Activated CD8-positive, alpha-beta T cell treated with anti-CD3 and anti-CD28 coated beads for 36 hours (primary cell): Measurements from ENCODE around the gene ASXL2. TPM values are rescaled to one million over a fixed set of nuclear protein-coding genes. Genes with fewer than 3 reads are reported as not detected.
"Not testable (repeated sequence)": the region's sequence is repeated elsewhere in the genome, so short reads cannot be mapped to it uniquely, and the experiment has no call there.

ENCODE experiments used
- ATAC-seq: fragments of 200-7000 bp; cut with Tn5 transposase; one replicate; pipeline ENCODE4 v1.10.0; 2021; ENCODE audit warnings: mild to moderate bottlenecking, moderate library complexity
- CTCF ChIA-PET: fragments of 350-600 bp; sonication (Branson Sonifier 250); formaldehyde crosslinking; loops from one replicate; lab custom pipeline; 2021; ENCODE audit warnings: antibody characterized with exemption; lab: Charles Lee
- POLR2A ChIA-PET: fragments of 350-600 bp; sonication (Branson Sonifier 250); formaldehyde crosslinking; loops from one replicate; lab custom pipeline; 2021; ENCODE audit warnings: antibody characterized with exemption; lab: Charles Lee
- DNase-seq: peaks from one replicate; pipeline ENCODE4 v3.0.0-alpha.2; 2020
- H3K27ac Mint-ChIP-seq: one replicate; pipeline ENCODE4 v1.8.0; 2021; ENCODE audit warnings: mild to moderate bottlenecking, mixed read lengths
- H3K27me3 Mint-ChIP-seq: one replicate; pipeline ENCODE4 v1.8.0; 2021; ENCODE audit warnings: mixed read lengths
- H3K36me3 Mint-ChIP-seq: one replicate; pipeline ENCODE4 v1.8.0; 2021; ENCODE audit warnings: low read depth, mixed read lengths
- H3K4me1 Mint-ChIP-seq: one replicate; pipeline ENCODE4 v1.8.0; 2021; ENCODE audit warnings: low read depth, mixed read lengths
- H3K4me3 Mint-ChIP-seq: one replicate; pipeline ENCODE4 v1.8.0; 2021; ENCODE audit warnings: mild to moderate bottlenecking, moderate library complexity, mixed read lengths
- H3K9me3 Mint-ChIP-seq: one replicate; pipeline ENCODE4 v1.8.0; 2021; ENCODE audit warnings: mixed read lengths
- intact Hi-C: fragments of 100-400 bp; cut with micrococcal nuclease; formaldehyde crosslinking; loops from one replicate; pipeline ENCODE4 v1.10.0; 2022
- total RNA-seq, 2 experiments: library from RNA; stranded (reverse); gene quantifications; one replicate each; pipeline ENCODE4 v1.2.3, GENCODE V29; 2021
- TF ChIP-seq, protein P1 (sequence below): fragments of 200-600 bp; IDR thresholded peaks from one replicate; pipeline ENCODE4 v1.8.0; 2022; ENCODE audit warnings: antibody characterized with exemption, mild to moderate bottlenecking

The ASXL2 gene
- total RNA-seq, 2 experiments from 2014 or later: 42.5 to 42.8 TPM

DNA sequence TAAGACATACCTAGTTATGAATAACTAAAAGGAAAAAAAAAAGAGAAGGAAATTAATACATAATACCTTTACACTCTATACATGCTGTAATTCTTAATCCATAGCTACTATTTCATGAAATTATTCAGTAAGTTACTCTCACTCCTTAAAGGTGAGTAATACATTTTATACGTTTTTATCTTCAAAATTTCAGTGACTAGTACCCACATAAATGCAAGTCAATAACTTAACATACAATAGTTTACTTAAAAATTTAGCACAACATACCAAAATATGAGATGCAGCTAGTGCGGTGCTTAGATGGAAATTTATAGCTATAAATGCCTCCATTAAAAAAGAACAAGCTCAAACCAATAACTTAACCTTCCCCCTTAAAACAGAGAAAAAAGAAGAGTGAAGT is 168.9 kb downstream of the ASXL2 start:
- no peaks in the 10 kb centered on the region for H3K36me3 Mint-ChIP-seq
- no peak for DNase-seq
- H3K9me3 Mint-ChIP-seq: no peaks in the 10 kb centered on the region
- peaks cover 9% of the 10 kb centered on the region for H3K27me3 Mint-ChIP-seq
- no peak for ATAC-seq
- no peak overlapping the region for H3K4me3 Mint-ChIP-seq
- ChIA-PET CTCF (interaction anchor here (0.6 to 4.5 kb wide), 6 partner anchors 9 to 102 kb away, joined by 3 to 35 read pairs (median 3); no protein-coding TSS in a partner anchor), POLR2A (no interaction called here)
- H3K4me1 Mint-ChIP-seq: peaks cover 8% of the 10 kb centered on the region
- intact Hi-C loops: no loop called here
- no peak overlapping the region for H3K27ac Mint-ChIP-seq
- TF ChIP-seq, protein P1, sequence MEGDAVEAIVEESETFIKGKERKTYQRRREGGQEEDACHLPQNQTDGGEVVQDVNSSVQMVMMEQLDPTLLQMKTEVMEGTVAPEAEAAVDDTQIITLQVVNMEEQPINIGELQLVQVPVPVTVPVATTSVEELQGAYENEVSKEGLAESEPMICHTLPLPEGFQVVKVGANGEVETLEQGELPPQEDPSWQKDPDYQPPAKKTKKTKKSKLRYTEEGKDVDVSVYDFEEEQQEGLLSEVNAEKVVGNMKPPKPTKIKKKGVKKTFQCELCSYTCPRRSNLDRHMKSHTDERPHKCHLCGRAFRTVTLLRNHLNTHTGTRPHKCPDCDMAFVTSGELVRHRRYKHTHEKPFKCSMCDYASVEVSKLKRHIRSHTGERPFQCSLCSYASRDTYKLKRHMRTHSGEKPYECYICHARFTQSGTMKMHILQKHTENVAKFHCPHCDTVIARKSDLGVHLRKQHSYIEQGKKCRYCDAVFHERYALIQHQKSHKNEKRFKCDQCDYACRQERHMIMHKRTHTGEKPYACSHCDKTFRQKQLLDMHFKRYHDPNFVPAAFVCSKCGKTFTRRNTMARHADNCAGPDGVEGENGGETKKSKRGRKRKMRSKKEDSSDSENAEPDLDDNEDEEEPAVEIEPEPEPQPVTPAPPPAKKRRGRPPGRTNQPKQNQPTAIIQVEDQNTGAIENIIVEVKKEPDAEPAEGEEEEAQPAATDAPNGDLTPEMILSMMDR: no peak

- Mint-ChIP-seq H3K27ac (no peak overlapping the region), H3K4me3 (no peak overlapping the region), H3K27me3 (peaks cover 9% of the 10 kb centered on the region), H3K9me3 (no peaks in the 10 kb centered on the region), H3K36me3 (no peaks in the 10 kb centered on the region), H3K4me1 (peaks cover 8% of the 10 kb centered on the region)
- DNase-seq: no peak
- ChIA-PET POLR2A (no interaction called here), CTCF (interaction anchor here (1.4 to 4.5 kb wide), 3 partner anchors 8 to 101 kb away, joined by 3 to 35 read pairs (median 18); no protein-coding TSS in a partner anchor)
- TF ChIP-seq, protein P1: no peak
- intact Hi-C loops: no loop called here
- no peak for ATAC-seq
Observed at GRCh38 chr2:25707927-25708590, 170.2 kb downstream of the ASXL2 start.

DNA sequence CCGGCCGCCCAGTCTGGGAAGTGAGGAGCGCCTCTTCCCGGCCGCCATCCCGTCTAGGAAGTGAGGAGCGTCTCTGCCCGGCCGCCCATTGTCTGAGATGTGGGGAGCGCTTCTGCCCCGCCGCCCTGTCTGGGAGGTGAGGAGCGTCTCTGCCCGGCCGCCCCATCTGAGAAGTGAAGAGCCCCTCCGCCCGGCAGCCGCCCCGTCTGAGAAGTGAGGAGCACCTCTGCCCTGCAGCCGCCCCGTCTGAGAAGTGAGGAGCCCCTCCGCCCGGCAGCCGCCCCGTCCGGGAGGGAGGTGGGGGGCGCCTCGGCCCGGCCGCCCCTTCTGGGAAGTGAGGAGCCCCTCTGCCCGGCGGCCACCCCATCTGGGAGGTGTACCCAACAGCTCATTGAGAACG is 172.7 kb downstream of the ASXL2 start:
- H3K4me3 Mint-ChIP-seq, H3K36me3 Mint-ChIP-seq, DNase-seq, H3K27ac Mint-ChIP-seq, POLR2A ChIA-PET, H3K27me3 Mint-ChIP-seq, H3K9me3 Mint-ChIP-seq, CTCF ChIA-PET, H3K4me1 Mint-ChIP-seq, ATAC-seq, intact Hi-C loops: not testable (repeated sequence)

DNA sequence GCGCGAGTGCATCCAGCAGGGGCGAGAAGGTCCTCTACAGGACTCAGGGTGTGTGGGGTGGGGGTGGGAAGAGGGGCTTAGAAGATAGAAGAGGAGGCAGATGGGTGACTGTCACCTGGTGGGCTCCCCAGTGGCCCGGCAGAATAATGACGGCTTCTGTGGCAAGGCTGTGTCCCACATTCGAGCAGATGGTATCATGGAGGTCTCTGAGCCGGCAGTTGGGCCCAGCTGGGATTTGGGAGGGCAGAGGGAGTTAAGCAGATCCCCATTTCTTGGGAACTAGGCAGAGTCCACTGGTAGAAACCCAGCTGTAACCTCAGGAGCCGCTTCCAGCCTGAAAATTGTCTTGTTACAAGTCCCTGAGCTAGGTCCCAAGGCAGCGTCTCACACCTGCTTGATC is 176.5 kb downstream of the ASXL2 start:
- no peak overlapping the region for H3K27ac Mint-ChIP-seq
- ATAC-seq (no peak), DNase-seq (no peak)
- POLR2A ChIA-PET: no interaction called here
- peaks cover 3% of the 10 kb centered on the region for H3K4me1 Mint-ChIP-seq
- H3K36me3 Mint-ChIP-seq: no peaks in the 10 kb centered on the region
- TF ChIP-seq, protein P1: no peak
- H3K27me3 Mint-ChIP-seq: no peaks in the 10 kb centered on the region
- CTCF ChIA-PET: interaction anchor here (0.7 to 6.7 kb wide), 7 partner anchors 8 to 151 kb away, joined by 3 to 109 read pairs (median 17); no protein-coding TSS in a partner anchor
- H3K9me3 Mint-ChIP-seq: no peaks in the 10 kb centered on the region
- intact Hi-C loops: no loop called here
- H3K4me3 Mint-ChIP-seq: no peak overlapping the region

DNA sequence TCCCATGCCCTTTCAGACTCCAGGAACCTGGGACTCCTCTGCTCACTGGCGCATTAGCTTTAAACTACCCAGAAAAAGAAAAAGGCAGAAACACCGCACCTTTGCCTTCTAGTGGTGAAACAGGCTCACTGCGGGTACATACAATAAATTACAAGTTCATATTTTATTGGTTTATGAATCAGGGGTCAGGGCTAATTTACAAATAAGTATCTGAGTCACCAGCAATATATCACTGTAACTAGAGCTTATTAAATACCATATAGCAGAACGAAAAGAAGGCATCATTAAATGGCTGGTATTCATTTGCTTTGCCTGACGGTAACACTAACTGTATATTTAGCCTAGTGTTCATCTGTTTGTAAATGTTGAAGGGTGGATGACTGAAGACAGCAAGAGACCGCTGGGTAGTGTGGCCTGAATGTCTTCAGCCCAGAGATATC is 178.0 kb downstream of the ASXL2 start:
- intact Hi-C loops: no loop called here
- Mint-ChIP-seq H3K4me1 (peaks cover 3% of the 10 kb centered on the region), H3K9me3 (no peaks in the 10 kb centered on the region), H3K27ac (no peak overlapping the region), H3K4me3 (no peak overlapping the region), H3K36me3 (no peaks in the 10 kb centered on the region), H3K27me3 (no peaks in the 10 kb centered on the region)
- TF ChIP-seq, protein P1: peak; percentile 74
- ChIA-PET CTCF (interaction anchor here (0.7 to 6.7 kb wide), 32 partner anchors 9 to 250 kb away, joined by 3 to 109 read pairs (median 4); no protein-coding TSS in a partner anchor), POLR2A (interaction anchor here (1.5 kb wide), 1 partner anchor 27 kb away, joined by 4 read pairs; no protein-coding TSS in a partner anchor)
- ATAC-seq (peak; percentile 81), DNase-seq (peak; percentile 52)
